Esophagus mucosa (tissue), 1 donor: ENCODE data around the gene AK4. TPM values are rescaled to one million over a fixed set of nuclear protein-coding genes. Genes with fewer than 3 reads are reported as not detected.

Experiments
- ATAC-seq: fragments of 200-7000 bp; cut with Tn5 transposase; one replicate; pipeline ENCODE4 v1.9.1; 2020
- total RNA-seq: library from RNA; stranded (reverse); gene quantifications from one replicate; pipeline ENCODE4 v1.2.4, GENCODE V29; 2023
- donor health status: DM: yes; HTN: yes; CAD: no.

Gene AK4
- total RNA-seq, 1 donor from 2014 or later = 51.6 TPM

- ATAC-seq = no peak
Observed at GRCh38 chr1:65176591-65176990, 28.6 kb downstream of the AK4 start.

GRCh38 chr1:65177457-65177856 is 29.5 kb downstream of the AK4 start:
- peak; percentile 47 for ATAC-seq

GRCh38 chr1:65178235-65178634 is 30.2 kb downstream of the AK4 start:
- no peak for ATAC-seq

- peak; percentile 9 for ATAC-seq
Observed at GRCh38 chr1:65179148-65179547, 31.1 kb downstream of the AK4 start.

GRCh38 chr1:65180977-65181376 is 33.0 kb downstream of the AK4 start:
- no peak for ATAC-seq

- ATAC-seq = no peak
Observed at GRCh38 chr1:65182658-65183268, 34.8 kb downstream of the AK4 start.

GRCh38 chr1:65189576-65190115 is 41.6 kb downstream of the AK4 start:
- no peak for ATAC-seq

GRCh38 chr1:65190229-65190628 is 42.2 kb downstream of the AK4 start:
- ATAC-seq = no peak

- ATAC-seq = no peak
Observed at GRCh38 chr1:65193129-65193695, 45.2 kb downstream of the AK4 start.

- no peak for ATAC-seq
Observed at GRCh38 chr1:65195495-65196417, 47.8 kb downstream of the AK4 start.

- ATAC-seq = no peak
Observed at GRCh38 chr1:65196926-65197325, 48.9 kb downstream of the AK4 start.

GRCh38 chr1:65197636-65198035 is 49.6 kb downstream of the AK4 start:
- ATAC-seq = no peak

GRCh38 chr1:65198096-65198495 is 50.1 kb downstream of the AK4 start:
- no peak for ATAC-seq

- no peak for ATAC-seq
Observed at GRCh38 chr1:65200411-65200810, 52.4 kb downstream of the AK4 start.

GRCh38 chr1:65206836-65207235 is 58.8 kb downstream of the AK4 start:
- no peak for ATAC-seq

GRCh38 chr1:65207317-65207716 is 59.3 kb downstream of the AK4 start:
- no peak for ATAC-seq

- ATAC-seq = no peak
Observed at GRCh38 chr1:65208563-65208973, 60.6 kb downstream of the AK4 start.

GRCh38 chr1:65209005-65209885 is 61.2 kb downstream of the AK4 start:
- peak; percentile 23 for ATAC-seq

- no peak for ATAC-seq
Observed at GRCh38 chr1:65210325-65210724, 62.3 kb downstream of the AK4 start.

- ATAC-seq = no peak
Observed at GRCh38 chr1:65211331-65211730, 63.3 kb downstream of the AK4 start.

- ATAC-seq = no peak
Observed at GRCh38 chr1:65213271-65214023, 65.4 kb downstream of the AK4 start.
